ENCODE data around the gene LAMA3. TPM values are rescaled to one million over a fixed set of nuclear protein-coding genes. Genes with fewer than 3 reads are reported as not detected.

The LAMA3 gene
- polyA plus RNA-seq, 1 donor from 2014 or later, result 3.4 TPM

GRCh38 chr18:23998018-23998417, 308.8 kb downstream of the LAMA3 start:
- Histone ChIP-seq H3K9me3 (ENCODE audit: low read length) (no peaks in the 10 kb centered on the region), H3K9me2 (ENCODE audit: insufficient read depth, low read length) (no peaks in the 10 kb centered on the region), H3K27me3 (ENCODE audit: insufficient read depth, low read depth, low read length) (no peaks in the 10 kb centered on the region), H3K79me2 (replicated peaks; ENCODE audit: insufficient read depth, low read length) (no peaks in the 10 kb centered on the region), H4K20me1 (ENCODE audit: insufficient read depth) (no peaks in the 10 kb centered on the region), H3K4me2 (ENCODE audit: low read length) (no peak overlapping the region), H3K27ac (ENCODE audit: low read length) (no peak overlapping the region), H3K4me3 (ENCODE audit: low read length) (no peak overlapping the region), H2AFZ (ENCODE audit: low read depth, low read length) (no peak overlapping the region), H3F3A (ENCODE audit: insufficient read depth, low read length, poor library complexity, severe bottlenecking) (no peaks in the 10 kb centered on the region), H3K36me3 (ENCODE audit: insufficient read depth, low read length) (no peaks in the 10 kb centered on the region), H3K9ac (ENCODE audit: low read length) (no peak overlapping the region)
- no peak for TF ChIP-seq TAF1 (IDR thresholded peaks at IDR 0.05; ENCODE audit: low read depth)
- no peak for TF ChIP-seq MXI1 (conservative IDR thresholded peaks at IDR 0.05; ENCODE audit: poor library complexity, severe bottlenecking)
- TF ChIP-seq EZH2 (IDR thresholded peaks at IDR 0.05; ENCODE audit: borderline replicate concordance, insufficient read depth, low read length, poor library complexity, severe bottlenecking), result no peak
- TF ChIP-seq REST (IDR thresholded peaks at IDR 0.05; ENCODE audit: borderline replicate concordance), result no peak
- TF ChIP-seq RAD21 (conservative IDR thresholded peaks at IDR 0.05), result no peak
- no peak for TF ChIP-seq EP300 (conservative IDR thresholded peaks at IDR 0.05; ENCODE audit: poor library complexity, severe bottlenecking)
- TF ChIP-seq SMC3 (conservative IDR thresholded peaks at IDR 0.05; ENCODE audit: poor library complexity), result no peak
- no peak for TF ChIP-seq CTCF (IDR thresholded peaks at IDR 0.05; ENCODE audit: poor library complexity, severe bottlenecking)
- TF ChIP-seq POLR2AphosphoS5 (IDR thresholded peaks at IDR 0.05), result no peak

- no peaks in the 10 kb centered on the region for H3K27me3 ChIP-seq (ENCODE audit: insufficient read depth, low read depth, low read length)
- H3K36me3 ChIP-seq (ENCODE audit: insufficient read depth, low read length), result no peaks in the 10 kb centered on the region
- H3K9ac ChIP-seq (ENCODE audit: low read length), result no peak overlapping the region
- H3K9me2 ChIP-seq (ENCODE audit: insufficient read depth, low read length), result no peaks in the 10 kb centered on the region
- H3K4me2 ChIP-seq (ENCODE audit: low read length), result no peak overlapping the region
- no peaks in the 10 kb centered on the region for H4K20me1 ChIP-seq (ENCODE audit: insufficient read depth)
- TF ChIP-seq EZH2 (IDR thresholded peaks at IDR 0.05; ENCODE audit: borderline replicate concordance, insufficient read depth, low read length, poor library complexity, severe bottlenecking) (no peak), SMC3 (conservative IDR thresholded peaks at IDR 0.05; ENCODE audit: poor library complexity) (no peak), EP300 (conservative IDR thresholded peaks at IDR 0.05; ENCODE audit: poor library complexity, severe bottlenecking) (no peak), POLR2AphosphoS5 (IDR thresholded peaks at IDR 0.05) (no peak), CTCF (IDR thresholded peaks at IDR 0.05; ENCODE audit: poor library complexity, severe bottlenecking) (no peak), REST (IDR thresholded peaks at IDR 0.05; ENCODE audit: borderline replicate concordance) (no peak), MXI1 (conservative IDR thresholded peaks at IDR 0.05; ENCODE audit: poor library complexity, severe bottlenecking) (no peak), RAD21 (conservative IDR thresholded peaks at IDR 0.05) (no peak), TAF1 (IDR thresholded peaks at IDR 0.05; ENCODE audit: low read depth) (no peak)
- H2AFZ ChIP-seq (ENCODE audit: low read depth, low read length), result no peak overlapping the region
- H3K27ac ChIP-seq (ENCODE audit: low read length), result no peak overlapping the region
- H3K9me3 ChIP-seq (ENCODE audit: low read length), result no peaks in the 10 kb centered on the region
- H3K79me2 ChIP-seq (replicated peaks; ENCODE audit: insufficient read depth, low read length), result no peaks in the 10 kb centered on the region
- H3F3A ChIP-seq (ENCODE audit: insufficient read depth, low read length, poor library complexity, severe bottlenecking), result no peaks in the 10 kb centered on the region
- H3K4me3 ChIP-seq (ENCODE audit: low read length), result no peak overlapping the region
Measured at GRCh38 chr18:23998820-23999219, 309.6 kb downstream of the LAMA3 start.
